ENCODE data around the gene ZPLD1.

Gene ZPLD1

GRCh38 chr3:102526865-102527264 lies 92.0 kb downstream of the ZPLD1 start:
- H3K4me1 ChIP-seq (ENCODE audit: control insufficient read depth, insufficient read depth, low read length), result peaks cover 7% of the 10 kb centered on the region
- H3K27me3 ChIP-seq (ENCODE audit: control insufficient read depth, insufficient read depth, low read length), result no peaks in the 10 kb centered on the region
- no peaks in the 10 kb centered on the region for H3K36me3 ChIP-seq (ENCODE audit: insufficient read depth, low read length)
- H3K9me3 ChIP-seq (replicated peaks; ENCODE audit: low read length), result no peaks in the 10 kb centered on the region
- H3K4me3 ChIP-seq (ENCODE audit: low read length), result no peak overlapping the region
- H3K4me2 ChIP-seq (ENCODE audit: low read length), result no peak overlapping the region
- no peak overlapping the region for H3K9ac ChIP-seq (ENCODE audit: low read depth, low read length)

GRCh38 chr3:102528727-102529126 lies 93.9 kb downstream of the ZPLD1 start:
- Histone ChIP-seq H3K9ac (ENCODE audit: low read depth, low read length) (no peak overlapping the region), H3K27me3 (ENCODE audit: control insufficient read depth, insufficient read depth, low read length) (no peaks in the 10 kb centered on the region), H3K4me3 (ENCODE audit: low read length) (no peak overlapping the region), H3K36me3 (ENCODE audit: insufficient read depth, low read length) (no peaks in the 10 kb centered on the region), H3K4me2 (ENCODE audit: low read length) (no peak overlapping the region), H3K9me3 (replicated peaks; ENCODE audit: low read length) (no peaks in the 10 kb centered on the region), H3K4me1 (ENCODE audit: control insufficient read depth, insufficient read depth, low read length) (peaks cover 7% of the 10 kb centered on the region)

All from skeletal muscle satellite cell (primary cell).